GM23338 (cell line): Measurements from ENCODE around the gene SPNS3. TPM values are rescaled to one million over a fixed set of nuclear protein-coding genes. Genes with fewer than 3 reads are reported as not detected.

Experiments used
- ATAC-seq: fragments of 200-7000 bp; cut with Tn5 transposase; 3 replicates; pipeline ENCODE4 v1.9.1; 2020
- DNase-seq: peaks from one replicate; pipeline ENCODE4 v3.0.0-alpha.2; 2015; ENCODE audit warnings: low spot score
- H2AFZ ChIP-seq: fragments of 200-600 bp; sonication (generic); 2 replicates; pipeline ENCODE4 v1.8.0; 2016; ENCODE audit warnings: antibody characterized with exemption, mild to moderate bottlenecking, moderate library complexity
- H3F3A ChIP-seq: fragments of 200-600 bp; sonication (generic); replicated peaks from 2 replicates; pipeline ENCODE4 v1.8.0; 2017; ENCODE audit warnings: antibody characterized with exemption, mixed run types, low read depth
- H3K27ac ChIP-seq: fragments of 200-600 bp; sonication (generic); 2 replicates; pipeline ENCODE4 v1.6.1; 2016; ENCODE audit warnings: low read depth
- H3K27me3 ChIP-seq: fragments of 200-600 bp; sonication (generic); 2 replicates; pipeline ENCODE4 v1.8.0; 2016; ENCODE audit warnings: mild to moderate bottlenecking, mixed run types, moderate library complexity; ENCODE audit not compliant: insufficient read depth
- H3K36me3 ChIP-seq: fragments of 200-600 bp; sonication (generic); 2 replicates; pipeline ENCODE4 v1.8.0; 2016; ENCODE audit warnings: mild to moderate bottlenecking; ENCODE audit not compliant: insufficient read depth
- H3K4me1 ChIP-seq: fragments of 200-600 bp; sonication (generic); 2 replicates; pipeline ENCODE4 v1.8.0; 2016; ENCODE audit warnings: mild to moderate bottlenecking, moderate library complexity; ENCODE audit not compliant: insufficient read depth
- H3K4me2 ChIP-seq: fragments of 200-600 bp; sonication (generic); 2 replicates; pipeline ENCODE4 v1.7.1; 2017; ENCODE audit warnings: mixed run types
- H3K4me3 ChIP-seq: fragments of 200-600 bp; sonication (generic); 2 replicates; pipeline ENCODE4 v1.6.1; 2016; ENCODE audit warnings: mixed run types
- H3K79me2 ChIP-seq: fragments of 200-600 bp; sonication (generic); replicated peaks from 2 replicates; pipeline ENCODE4 v1.8.0; 2017; ENCODE audit warnings: mild to moderate bottlenecking; ENCODE audit not compliant: insufficient read depth
- H3K9me2 ChIP-seq: fragments of 200-600 bp; sonication (generic); 2 replicates; pipeline ENCODE4 v1.8.0; 2017; ENCODE audit not compliant: insufficient read depth
- H4K20me1 ChIP-seq: fragments of 200-600 bp; sonication (generic); replicated peaks from 2 replicates; pipeline ENCODE4 v1.8.0; 2017; ENCODE audit warnings: mild to moderate bottlenecking; ENCODE audit not compliant: insufficient read depth
- H3K27ac Mint-ChIP-seq: 2 replicates; pipeline ENCODE4 v1.8.0; 2020; ENCODE audit warnings: inconsistent platforms, mild to moderate bottlenecking, moderate library complexity, mixed read lengths
- H3K27me3 Mint-ChIP-seq: 3 replicates; pipeline ENCODE4 v1.8.0; 2022; ENCODE audit warnings: low read depth, mild to moderate bottlenecking, moderate library complexity, mixed read lengths, inconsistent platforms; ENCODE audit not compliant: insufficient read depth, poor library complexity
- H3K36me3 Mint-ChIP-seq: 3 replicates; pipeline ENCODE4 v1.8.0; 2021; ENCODE audit warnings: low read depth, mild to moderate bottlenecking, inconsistent platforms, moderate library complexity, mixed read lengths
- H3K4me1 Mint-ChIP-seq: 3 replicates; pipeline ENCODE4 v1.8.0; 2020; ENCODE audit warnings: mild to moderate bottlenecking, inconsistent platforms, mixed read lengths
- H3K4me3 Mint-ChIP-seq: 3 replicates; pipeline ENCODE4 v1.8.0; 2021; ENCODE audit warnings: moderate library complexity, mild to moderate bottlenecking, inconsistent platforms, mixed read lengths
- H3K9me3 Mint-ChIP-seq: 3 replicates; pipeline ENCODE4 v1.8.0; 2020; ENCODE audit warnings: moderate library complexity, mild to moderate bottlenecking, inconsistent platforms, mixed read lengths
- CREB1 ChIP-seq: fragments of 250-450 bp; sonication (Bioruptor Pico); IDR thresholded peaks from 2 replicates; pipeline ENCODE4 v1.5.0; 2020; ENCODE audit warnings: low read depth, mild to moderate bottlenecking, moderate library complexity
- CTCF ChIP-seq, 2 experiments: fragments of 200-600 bp in 1 of 2; sonication (generic) in 1 of 2; conservative IDR thresholded peaks; 2 replicates each; pipeline versions ENCODE4 v1.5.1 to v1.6.1; 2016 to 2017; ENCODE audit warnings: antibody characterized with exemption in 2 of 2, low read depth in 2 of 2, mild to moderate bottlenecking in 2 of 2, moderate library complexity in 1 of 2
- ETS1 ChIP-seq: IDR thresholded peaks from 2 replicates; pipeline ENCODE4 v1.6.1; 2016; ENCODE audit warnings: antibody characterized with exemption
- EZH2phosphoT487 ChIP-seq: fragments of 200-600 bp; sonication (generic); IDR thresholded peaks from one replicate; pipeline ENCODE4 v1.8.1; 2018; ENCODE audit warnings: antibody characterized with exemption; ENCODE audit not compliant: unreplicated experiment
- JUNB ChIP-seq: IDR thresholded peaks from one replicate; pipeline ENCODE4 v1.6.1; 2016; ENCODE audit warnings: antibody characterized with exemption; ENCODE audit not compliant: unreplicated experiment
- NANOG ChIP-seq: IDR thresholded peaks from 2 replicates; pipeline ENCODE4 v1.6.1; 2016; ENCODE audit warnings: antibody characterized with exemption, borderline replicate concordance
- POLR2AphosphoS5 ChIP-seq: IDR thresholded peaks from 2 replicates; pipeline ENCODE4 v1.6.1; 2016; ENCODE audit warnings: antibody characterized with exemption, low read depth
- REST ChIP-seq: IDR thresholded peaks from one replicate; pipeline ENCODE4 v1.6.1; 2018; ENCODE audit warnings: antibody characterized with exemption; ENCODE audit not compliant: unreplicated experiment
- ZNF114 ChIP-seq: fragments of 250-450 bp; sonication (Bioruptor Pico); IDR thresholded peaks from 2 replicates; pipeline ENCODE4 v1.5.0; 2020; ENCODE audit warnings: mild to moderate bottlenecking, moderate library complexity
- ZNF331 ChIP-seq: fragments of 250-450 bp; sonication (Bioruptor Pico); IDR thresholded peaks from 2 replicates; pipeline ENCODE4 v1.5.0; 2020; ENCODE audit warnings: low read depth, mild to moderate bottlenecking, moderate library complexity
- polyA plus RNA-seq: library from polyadenylated mRNA; unstranded; fragments of >200 nt; fragmentation: Nextera tagmentation; extraction: Ambion mirVana; gene quantifications from 2 replicates; pipeline ENCODE4 v1.2.1, GENCODE V29; 2016
- total RNA-seq: library from RNA; depleted of rRNA; stranded (reverse); fragments of >200 nt; shearing (Covaris generic); gene quantifications from 2 replicates; pipeline ENCODE4 v1.2.3, GENCODE V29; 2014

SPNS3 gene
- total and polyA plus RNA-seq, 2 experiments from 2014 or later = not detected

- TF ChIP-seq ETS1 (no peak), NANOG (no peak), REST (no peak), JUNB (no peak), ZNF331 (CRISPR knock-in tag) (no peak), POLR2AphosphoS5 (no peak)
These were observed 16.0 kb downstream of the SPNS3 start (continued) for GRCh38 chr17:4449736-4450135.

- H3K4me3 ChIP-seq = no peak overlapping the region
- H3K27ac ChIP-seq = no peak overlapping the region
- no peak overlapping the region for H3K4me2 ChIP-seq
- H4K20me1 ChIP-seq = no peaks in the 10 kb centered on the region
- H3K9me3 Mint-ChIP-seq = no peaks in the 10 kb centered on the region; the same call in 1 of the 3 replicates
- peaks cover 16% of the 10 kb centered on the region for H3K27me3 Mint-ChIP-seq
- no peaks in the 10 kb centered on the region for H3K36me3 ChIP-seq
- H2AFZ ChIP-seq = no peak overlapping the region
- DNase-seq (no peak), ATAC-seq (no peak)
- H3K4me1 ChIP-seq = no peaks in the 10 kb centered on the region
- no peaks in the 10 kb centered on the region; the same call in 2 of the 3 replicates for H3K4me1 Mint-ChIP-seq
- H3K9me2 ChIP-seq = no peaks in the 10 kb centered on the region
- no peaks in the 10 kb centered on the region for H3K79me2 ChIP-seq
- H3K27ac Mint-ChIP-seq = no peak overlapping the region
- H3F3A ChIP-seq = no peaks in the 10 kb centered on the region
- H3K36me3 Mint-ChIP-seq = no peaks in the 10 kb centered on the region
- H3K27me3 ChIP-seq = no peaks in the 10 kb centered on the region
- no peak overlapping the region for H3K4me3 Mint-ChIP-seq
- no peak for TF ChIP-seq EZH2phosphoT487
- TF ChIP-seq CREB1 (CRISPR knock-in tag) = no peak
- no peak for TF ChIP-seq ZNF331 (CRISPR knock-in tag)
- TF ChIP-seq NANOG = no peak
- no peak for TF ChIP-seq CTCF (conservative IDR thresholded peaks at IDR 0.05; ENCODE audit: low read depth in 2 of 2)
- TF ChIP-seq REST = no peak
- TF ChIP-seq ZNF114 (CRISPR knock-in tag) = no peak
These were observed 17.1 kb downstream of the SPNS3 start for GRCh38 chr17:4450710-4451316.
